Measurements from ENCODE around the gene LENG8. TPM values are rescaled to one million over a fixed set of nuclear protein-coding genes. Genes with fewer than 3 reads are reported as not detected.
"Not testable (repeated sequence)": the region's sequence is repeated elsewhere in the genome, so short reads cannot be mapped to it uniquely, and the experiment has no call there.

The LENG8 gene
- total RNA-seq, 2 experiments from 2014 or later, result 63.2 to 137 TPM

- BruUV-seq (replicated peaks), result no TSS peak
- H3K4me1 ChIP-seq (ENCODE audit: insufficient read depth, low read length, poor library complexity, severe bottlenecking), result no peaks in the 10 kb centered on the region
Measured at GRCh38 chr19:54507824-54508223, 58.8 kb downstream of the LENG8 start.

GRCh38 chr19:54508487-54508886 lies 59.5 kb downstream of the LENG8 start:
- DNase-seq (ENCODE audit: low spot score); CTCF ChIA-PET (ENCODE audit: unreplicated experiment); H3K9me3 ChIP-seq (ENCODE audit: low read length); H3K27ac ChIP-seq (ENCODE audit: low read depth, low read length, poor library complexity, severe bottlenecking); H3K9me2 ChIP-seq (ENCODE audit: insufficient read depth, low read length); BruUV-seq (replicated peaks); H3K79me2 ChIP-seq (ENCODE audit: insufficient read depth, low read depth, low read length); H3K4me3 ChIP-seq (ENCODE audit: low read depth, low read length, poor library complexity, severe bottlenecking); H2AFZ ChIP-seq (ENCODE audit: low read length); POLR2A ChIA-PET; H3K4me2 ChIP-seq (ENCODE audit: low read length); H3K4me1 ChIP-seq (ENCODE audit: insufficient read depth, low read length, poor library complexity, severe bottlenecking); H3K36me3 ChIP-seq (ENCODE audit: insufficient read depth, low read length); H4K20me1 ChIP-seq (ENCODE audit: insufficient read depth, low read length); intact Hi-C loops (cut with micrococcal nuclease; ENCODE audit: unreplicated experiment): not testable (repeated sequence)

More at GRCh38 chr19:54507824-54508223, 58.8 kb downstream of the LENG8 start:
- no peak overlapping the region for H3K27ac ChIP-seq (ENCODE audit: low read depth, low read length, poor library complexity, severe bottlenecking)
- H3K79me2 ChIP-seq (ENCODE audit: insufficient read depth, low read depth, low read length), result no peaks in the 10 kb centered on the region
- no peaks in the 10 kb centered on the region for H3K36me3 ChIP-seq (ENCODE audit: insufficient read depth, low read length)
- TF ChIP-seq EZH2phosphoT487 (IDR thresholded peaks at IDR 0.05; ENCODE audit: borderline replicate concordance, low read depth, low read length), result no peak
- no peak for TF ChIP-seq CTCF (conservative IDR thresholded peaks at IDR 0.05; ENCODE audit: low read length)
- H3K4me3 ChIP-seq (ENCODE audit: low read depth, low read length, poor library complexity, severe bottlenecking), result no peak overlapping the region
- DNase-seq (ENCODE audit: low spot score), result no peak
- no peak overlapping the region for H2AFZ ChIP-seq (ENCODE audit: low read length)
- H4K20me1 ChIP-seq (ENCODE audit: insufficient read depth, low read length), result no peaks in the 10 kb centered on the region
- intact Hi-C loops (cut with micrococcal nuclease; ENCODE audit: unreplicated experiment), result no loop called here
- no peaks in the 10 kb centered on the region for H3K9me3 ChIP-seq (ENCODE audit: low read length)
- POLR2A ChIA-PET, result no interaction called here
- H3K4me2 ChIP-seq (ENCODE audit: low read length), result no peak overlapping the region
- CTCF ChIA-PET (ENCODE audit: unreplicated experiment), result no interaction called here
- H3K9me2 ChIP-seq (ENCODE audit: insufficient read depth, low read length), result no peaks in the 10 kb centered on the region

GRCh38 chr19:54509200-54509940 lies 60.4 kb downstream of the LENG8 start:
- H2AFZ ChIP-seq (ENCODE audit: low read length); CTCF ChIA-PET (ENCODE audit: unreplicated experiment); POLR2A ChIA-PET: not testable (repeated sequence)

More at GRCh38 chr19:54509200-54509940, 60.4 kb downstream of the LENG8 start:
- H3K9me2 ChIP-seq (ENCODE audit: insufficient read depth, low read length); BruUV-seq (replicated peaks); DNase-seq (ENCODE audit: low spot score); H3K27ac ChIP-seq (ENCODE audit: low read depth, low read length, poor library complexity, severe bottlenecking); H3K79me2 ChIP-seq (ENCODE audit: insufficient read depth, low read depth, low read length); H3K4me2 ChIP-seq (ENCODE audit: low read length); H3K36me3 ChIP-seq (ENCODE audit: insufficient read depth, low read length); intact Hi-C loops (cut with micrococcal nuclease; ENCODE audit: unreplicated experiment); H4K20me1 ChIP-seq (ENCODE audit: insufficient read depth, low read length); H3K4me1 ChIP-seq (ENCODE audit: insufficient read depth, low read length, poor library complexity, severe bottlenecking); H3K9me3 ChIP-seq (ENCODE audit: low read length); H3K4me3 ChIP-seq (ENCODE audit: low read depth, low read length, poor library complexity, severe bottlenecking): not testable (repeated sequence)

Small RNA genes lying within 50 kb of the gene (small RNA-seq; reads per million reads assigned to genes)
- not detected for gene AC245884.3

Other genes with a start within 250 kb of the LENG8 start
- gene RPS9, start 248.3 kb upstream of the LENG8 start, total RNA-seq (2014; rRNA removed; shearing (Covaris generic)), result 4,033 and 5,482 TPM in 2 replicates
- gene RPS9, start 248.3 kb upstream of the LENG8 start, total RNA-seq (2022), result 1,267 and 1,285 TPM in 2 replicates
- not detected in 2 replicates for gene LILRB3, start 226.2 kb upstream of the LENG8 start, total RNA-seq (2014; rRNA removed; shearing (Covaris generic))
- not detected in 2 replicates for gene LILRB3, start 226.2 kb upstream of the LENG8 start, total RNA-seq (2022)
- gene LILRA6, start 206.4 kb upstream of the LENG8 start, total RNA-seq (2014; rRNA removed; shearing (Covaris generic)), result not detected in 2 replicates
- not detected in 2 replicates for gene LILRA6, start 206.4 kb upstream of the LENG8 start, total RNA-seq (2022)
- gene LILRB5, start 191.9 kb upstream of the LENG8 start, total RNA-seq (2014; rRNA removed; shearing (Covaris generic)), result not detected in 2 replicates
- not detected in 2 replicates for gene LILRB5, start 191.9 kb upstream of the LENG8 start, total RNA-seq (2022)
- not detected in 2 replicates for gene LILRB2, start 168.1 kb upstream of the LENG8 start, total RNA-seq (2014; rRNA removed; shearing (Covaris generic))
- gene LILRB2, start 168.1 kb upstream of the LENG8 start, total RNA-seq (2022), result not detected in 2 replicates
- not detected in 2 replicates for gene LILRA5, start 136.0 kb upstream of the LENG8 start, total RNA-seq (2014; rRNA removed; shearing (Covaris generic))
- not detected in 2 replicates for gene LILRA5, start 136.0 kb upstream of the LENG8 start, total RNA-seq (2022)
- gene LILRA4, start 110.0 kb upstream of the LENG8 start, total RNA-seq (2014; rRNA removed; shearing (Covaris generic)), result not detected in 2 replicates
- not detected in 2 replicates for gene LILRA4, start 110.0 kb upstream of the LENG8 start, total RNA-seq (2022)
- not detected in 2 replicates for gene LAIR1, start 84.3 kb upstream of the LENG8 start, total RNA-seq (2014; rRNA removed; shearing (Covaris generic))
- 3.9 and 4.3 TPM in 2 replicates for gene LAIR1, start 84.3 kb upstream of the LENG8 start, total RNA-seq (2022)
- gene TTYH1, start 33.7 kb upstream of the LENG8 start, total RNA-seq (2014; rRNA removed; shearing (Covaris generic)), result not detected in 2 replicates
- 0.53 TPM in 1 of 2 replicates, not detected in the other for gene TTYH1, start 33.7 kb upstream of the LENG8 start, total RNA-seq (2022)
- 4.1 and 6.0 TPM in 2 replicates for gene LENG9, start 14.6 kb downstream of the LENG8 start, total RNA-seq (2014; rRNA removed; shearing (Covaris generic))
- gene LENG9, start 14.6 kb downstream of the LENG8 start, total RNA-seq (2022), result 1.8 and 3.6 TPM in 2 replicates
- gene CDC42EP5, start 24.1 kb downstream of the LENG8 start, total RNA-seq (2014; rRNA removed; shearing (Covaris generic)), result not detected in 2 replicates
- gene CDC42EP5, start 24.1 kb downstream of the LENG8 start, total RNA-seq (2022), result not detected in 2 replicates
- gene LAIR2, start 53.6 kb downstream of the LENG8 start, total RNA-seq (2014; rRNA removed; shearing (Covaris generic)), result not detected in 2 replicates
- not detected in 2 replicates for gene LAIR2, start 53.6 kb downstream of the LENG8 start, total RNA-seq (2022)
- gene LILRA2, start 124.6 kb downstream of the LENG8 start, total RNA-seq (2014; rRNA removed; shearing (Covaris generic)), result 0.38 and 0.44 TPM in 2 replicates
- gene LILRA2, start 124.6 kb downstream of the LENG8 start, total RNA-seq (2022), result 5.0 and 5.5 TPM in 2 replicates
- not detected in 2 replicates for gene LILRA1, start 144.4 kb downstream of the LENG8 start, total RNA-seq (2014; rRNA removed; shearing (Covaris generic))
- not detected in 2 replicates for gene LILRA1, start 144.4 kb downstream of the LENG8 start, total RNA-seq (2022)
- gene LILRB1, start 181.3 kb downstream of the LENG8 start, total RNA-seq (2014; rRNA removed; shearing (Covaris generic)), result not detected in 2 replicates
- gene LILRB1, start 181.3 kb downstream of the LENG8 start, total RNA-seq (2022), result 4.5 and 5.8 TPM in 2 replicates
- 0.82 and 1.4 TPM in 2 replicates for gene LILRB4, start 213.8 kb downstream of the LENG8 start, total RNA-seq (2014; rRNA removed; shearing (Covaris generic))
- 3.0 and 6.2 TPM in 2 replicates for gene LILRB4, start 213.8 kb downstream of the LENG8 start, total RNA-seq (2022)

Measured in OCI-LY7 (cell line).